Natural killer cell (primary cell): ENCODE results near the gene PIK3R4. TPM values are rescaled to one million over a fixed set of nuclear protein-coding genes. Genes with fewer than 3 reads are reported as not detected.
A peak's percentile ranks its signal among the peaks of the same experiment; 100 is the strongest.

ENCODE experiments used
- ATAC-seq, 3 donors: fragments of 150-1000 bp in 2 of 3; fragments of 200-7000 bp in 1 of 3; cut with Tn5 transposase; 1 replicate in 1 of 3; 2 replicates in 2 of 3; pipeline ENCODE4 v1.10.0; 2021; ENCODE audit warnings: mild to moderate bottlenecking in 2 of 3, moderate library complexity in 2 of 3
- DNase-seq, 2 donors: peaks; one replicate each; pipeline versions ENCODE4 v3.0.0 to v3.0.0-alpha.2; 2013 to 2021; ENCODE audit warnings: mixed read lengths in 1 of 2
- H3K27ac ChIP-seq: one replicate; pipeline ENCODE4 v1.5.1; 2013; ENCODE audit warnings: mild to moderate bottlenecking, low read length
- H3K27me3 ChIP-seq: one replicate; pipeline ENCODE4 v1.6.1; 2013; ENCODE audit warnings: low read length; ENCODE audit not compliant: control insufficient read depth, insufficient read depth
- H3K36me3 ChIP-seq: one replicate; pipeline ENCODE4 v1.6.1; 2013; ENCODE audit warnings: low read length; ENCODE audit not compliant: control insufficient read depth, insufficient read depth
- H3K4me1 ChIP-seq: one replicate; pipeline ENCODE4 v1.6.1; 2013; ENCODE audit warnings: low read length; ENCODE audit not compliant: control insufficient read depth, insufficient read depth
- H3K4me3 ChIP-seq: one replicate; pipeline ENCODE4 v1.5.1; 2013; ENCODE audit warnings: low read length
- H3K9me3 ChIP-seq: one replicate; pipeline ENCODE4 v1.6.1; 2013; ENCODE audit warnings: low read length; ENCODE audit not compliant: control insufficient read depth, insufficient read depth
- H3K27ac Mint-ChIP-seq, 2 donors: one replicate each; pipeline ENCODE4 v1.8.0; 2022; ENCODE audit warnings: mild to moderate bottlenecking in 2 of 2, mixed read lengths in 2 of 2, moderate library complexity in 1 of 2
- H3K27me3 Mint-ChIP-seq, 2 donors: one replicate each; pipeline ENCODE4 v1.8.0; 2022; ENCODE audit warnings: low read depth in 2 of 2, mixed read lengths in 2 of 2
- H3K36me3 Mint-ChIP-seq: one replicate; pipeline ENCODE4 v1.8.0; 2022; ENCODE audit warnings: mixed read lengths
- H3K4me1 Mint-ChIP-seq, 2 donors: one replicate each; pipeline ENCODE4 v1.8.0; 2022; ENCODE audit warnings: mixed read lengths in 2 of 2
- H3K4me3 Mint-ChIP-seq: one replicate; pipeline ENCODE4 v1.8.0; 2022; ENCODE audit warnings: mild to moderate bottlenecking, moderate library complexity, mixed read lengths
- H3K9me3 Mint-ChIP-seq, 2 donors: one replicate each; pipeline ENCODE4 v1.8.0; 2022; ENCODE audit warnings: mixed read lengths in 2 of 2
- CTCF ChIP-seq: fragments of 200-600 bp; IDR thresholded peaks from one replicate; pipeline ENCODE4 v1.8.0; 2022; ENCODE audit warnings: antibody characterized with exemption
- WGBS: methylation state at CpG from one replicate; pipeline ENCODE4 v1.1.7; 2013; ENCODE audit warnings: missing lambda C conversion rate; ENCODE audit not compliant: insufficient coverage; 5-methylcytosine and 5-hydroxymethylcytosine counted together
- intact Hi-C: fragments of 100-400 bp; cut with micrococcal nuclease; formaldehyde crosslinking; loops from one replicate; pipeline ENCODE4 v1.14.2; 2022
- total RNA-seq, 4 donors: library from RNA; stranded (reverse); fragments of 120-200 nt in 1 of 4; gene quantifications; one replicate each; pipeline versions ENCODE4 v1.2.3 to v1.2.4, GENCODE V29; 2013 to 2022

PIK3R4 gene
- total RNA-seq, 3 donors from 2014 or later (not counting 1 experiment from before 2014, with no cell fraction given), result 14.3 to 20.8 (median 17.0) TPM

GRCh38 chr3:130755666-130756065 is 9.0 kb upstream of the PIK3R4 start:
- WGBS, result 91% methylated on average over 5 of the region's 5 CpGs
- no peak overlapping the region for H3K27ac Mint-ChIP-seq
- no peak overlapping the region for H3K4me3 Mint-ChIP-seq
- DNase-seq (no peak), ATAC-seq (no peak)
- Histone ChIP-seq H3K9me3 (no peaks in the 10 kb centered on the region), H3K36me3 (no peaks in the 10 kb centered on the region), H3K27ac (no peak overlapping the region), H3K27me3 (no peaks in the 10 kb centered on the region), H3K4me3 (no peak overlapping the region), H3K4me1 (no peaks in the 10 kb centered on the region)
- intact Hi-C loops, result no loop called here
- H3K9me3 Mint-ChIP-seq, result no peaks in the 10 kb centered on the region
- H3K36me3 Mint-ChIP-seq, result no peaks in the 10 kb centered on the region
- H3K27me3 Mint-ChIP-seq, result peaks cover 0 to 2% of the 10 kb centered on the region in 2 donors
- TF ChIP-seq CTCF, result no peak
- peaks cover 0 to 5% of the 10 kb centered on the region in 2 donors for H3K4me1 Mint-ChIP-seq

GRCh38 chr3:130748981-130749380 is 2.4 kb upstream of the PIK3R4 start:
- DNase-seq (no peak), ATAC-seq (no peak)
- no peak for TF ChIP-seq CTCF
- Histone ChIP-seq H3K9me3 (no peaks in the 10 kb centered on the region), H3K4me3 (no peak overlapping the region), H3K4me1 (peaks cover 13% of the 10 kb centered on the region), H3K27ac (no peak overlapping the region), H3K27me3 (no peaks in the 10 kb centered on the region), H3K36me3 (peaks cover 7% of the 10 kb centered on the region)
- Mint-ChIP-seq H3K4me1 (peaks cover 22 to 27% of the 10 kb centered on the region in 2 donors), H3K9me3 (no peaks in the 10 kb centered on the region), H3K27me3 (peaks cover 0 to 2% of the 10 kb centered on the region in 2 donors), H3K27ac (no peak overlapping the region), H3K4me3 (no peak overlapping the region), H3K36me3 (no peaks in the 10 kb centered on the region)
- 93% methylated on average over 1 of the region's 1 CpG for WGBS
- intact Hi-C loops, result no loop called here

GRCh38 chr3:130748467-130748861 is 1.8 kb upstream of the PIK3R4 start:
- peaks cover 13% of the 10 kb centered on the region for H3K4me1 ChIP-seq
- H3K4me3 ChIP-seq, result no peak overlapping the region
- DNase-seq (no peak), ATAC-seq (no peak)
- Mint-ChIP-seq H3K27me3 (peaks cover 0 to 2% of the 10 kb centered on the region in 2 donors), H3K4me3 (no peak overlapping the region), H3K4me1 (peaks cover 26 to 32% of the 10 kb centered on the region in 2 donors), H3K27ac (no peak overlapping the region), H3K36me3 (no peaks in the 10 kb centered on the region), H3K9me3 (no peaks in the 10 kb centered on the region)
- no peaks in the 10 kb centered on the region for H3K27me3 ChIP-seq
- peaks cover 8% of the 10 kb centered on the region for H3K36me3 ChIP-seq
- TF ChIP-seq CTCF, result no peak
- WGBS, result 100% methylated on average over 1 of the region's 3 CpGs
- no peaks in the 10 kb centered on the region for H3K9me3 ChIP-seq
- intact Hi-C loops, result no loop called here
- peak overlapping the region; percentile 68 for H3K27ac ChIP-seq

- peak overlapping the region in 1 of 2 donors; percentile 37 for H3K27ac Mint-ChIP-seq
- H3K27me3 Mint-ChIP-seq, result no peaks in the 10 kb centered on the region
- H3K4me3 Mint-ChIP-seq, result no peak overlapping the region
- H3K9me3 ChIP-seq, result no peaks in the 10 kb centered on the region
- no peaks in the 10 kb centered on the region for H3K36me3 Mint-ChIP-seq
- intact Hi-C loops, result no loop called here
- no peaks in the 10 kb centered on the region for H3K27me3 ChIP-seq
- TF ChIP-seq CTCF, result no peak
- H3K27ac ChIP-seq, result no peak overlapping the region
- ATAC-seq, result no peak
- H3K36me3 ChIP-seq, result peaks cover 23% of the 10 kb centered on the region
- H3K4me3 ChIP-seq, result no peak overlapping the region
- DNase-seq, result no peak
- H3K4me1 Mint-ChIP-seq, result peaks cover 58 to 60% of the 10 kb centered on the region in 2 donors
- H3K9me3 Mint-ChIP-seq, result no peaks in the 10 kb centered on the region
- peaks cover 13% of the 10 kb centered on the region for H3K4me1 ChIP-seq
- WGBS, result 97% methylated on average over 2 of the region's 2 CpGs
Measured at GRCh38 chr3:130743354-130743753, 3.3 kb downstream of the PIK3R4 start.
